B cell (primary cell): Measurements from ENCODE around the gene PGM5. TPM values are rescaled to one million over a fixed set of nuclear protein-coding genes. Genes with fewer than 3 reads are reported as not detected.

ENCODE experiments used
- ATAC-seq: fragments of 200-7000 bp; cut with Tn5 transposase; one replicate; pipeline ENCODE4 v1.10.0; 2021; ENCODE audit warnings: low read depth, mild to moderate bottlenecking, moderate number of reproducible peaks, moderate library complexity
- CTCF ChIA-PET: fragments of 350-600 bp; sonication (Branson Sonifier 250); formaldehyde crosslinking; loops from one replicate; lab custom pipeline; 2021; ENCODE audit warnings: antibody characterized with exemption, inconsistent platforms; lab: Charles Lee
- POLR2A ChIA-PET: fragments of 350-600 bp; sonication (Branson Sonifier 250); formaldehyde crosslinking; loops from one replicate; lab custom pipeline; 2021; ENCODE audit warnings: antibody characterized with exemption; lab: Charles Lee
- DNase-seq: peaks from one replicate; pipeline ENCODE4 v3.0.0; 2013
- H2AFZ ChIP-seq: 2 replicates; pipeline ENCODE4 v1.6.1; 2012; ENCODE audit warnings: mild to moderate bottlenecking, low read depth, low read length; ENCODE audit not compliant: insufficient read depth, poor library complexity, severe bottlenecking
- H3K27ac ChIP-seq, 2 donors: 1 replicate in 1 of 2; 2 replicates in 1 of 2; pipeline ENCODE4 v1.5.1; 2012 to 2013; ENCODE audit warnings: low read length in 2 of 2, mild to moderate bottlenecking in 2 of 2, moderate library complexity in 1 of 2
- H3K27me3 ChIP-seq, 4 experiments: fragments of 200-600 bp in 1 of 4; sonication (generic) in 1 of 4; replicated peaks in 1 of 4; 1 replicate in 2 of 4; 2 replicates in 2 of 4; pipeline versions ENCODE4 v1.6.1 to v1.7.0; 2013 to 2016; ENCODE audit warnings: low read length in 3 of 4, mild to moderate bottlenecking in 2 of 4, mixed read lengths in 1 of 4, moderate library complexity in 1 of 4; ENCODE audit not compliant: insufficient read depth in 4 of 4, control insufficient read depth in 3 of 4; ENCODE audit errors: control extremely low read depth in 1 of 4
- H3K36me3 ChIP-seq, 2 experiments: replicated peaks in 1 of 2; 1 replicate in 1 of 2; 2 replicates in 1 of 2; pipeline versions ENCODE4 v1.6.1 to v1.7.1; 2013; ENCODE audit warnings: low read length in 1 of 2; ENCODE audit not compliant: insufficient read depth in 2 of 2, control insufficient read depth in 1 of 2; ENCODE audit errors: control extremely low read depth in 1 of 2, extremely low read depth in 1 of 2
- H3K4me1 ChIP-seq, 2 donors: fragments of 200-600 bp in 1 of 2; sonication (generic) in 1 of 2; 1 replicate in 1 of 2; 2 replicates in 1 of 2; pipeline versions ENCODE4 v1.5.1 to v1.6.1; 2013 to 2017; ENCODE audit warnings: low read length in 2 of 2; ENCODE audit not compliant: control insufficient read depth in 2 of 2, insufficient read depth in 2 of 2
- H3K4me2 ChIP-seq: replicated peaks from 2 replicates; pipeline ENCODE3; 2012; ENCODE audit warnings: mild to moderate bottlenecking, low read depth, low read length; ENCODE audit not compliant: poor library complexity, severe bottlenecking
- H3K4me3 ChIP-seq, 5 experiments: fragments of 200-600 bp in 1 of 5; sonication (generic) in 1 of 5; 1 replicate in 3 of 5; 2 replicates in 2 of 5; pipeline versions ENCODE4 v1.5.1 to v1.7.0; 2011 to 2016; ENCODE audit warnings: low read length in 4 of 5, mild to moderate bottlenecking in 4 of 5, low read depth in 2 of 5, control low read depth in 1 of 5, moderate library complexity in 1 of 5; ENCODE audit not compliant: insufficient read depth in 1 of 5; ENCODE audit errors: control extremely low read depth in 1 of 5, extremely low read depth in 1 of 5
- H3K79me2 ChIP-seq: fragments of 200-600 bp; sonication (generic); one replicate; pipeline ENCODE4 v1.6.0; 2016; ENCODE audit warnings: low read length; ENCODE audit not compliant: control insufficient read depth, insufficient read depth
- H3K9ac ChIP-seq: fragments of 200-600 bp; sonication (generic); 2 replicates; pipeline ENCODE4 v1.6.1; 2017; ENCODE audit warnings: mild to moderate bottlenecking, low read length, moderate library complexity
- H3K9me3 ChIP-seq, 3 donors: one replicate each; pipeline versions ENCODE4 v1.6.1 to v1.7.1; 2013; ENCODE audit warnings: low read length in 2 of 3; ENCODE audit not compliant: control insufficient read depth in 2 of 3, insufficient read depth in 1 of 3; ENCODE audit errors: control extremely low read depth in 1 of 3
- H4K20me1 ChIP-seq: 2 replicates; pipeline ENCODE4 v1.6.0; 2012; ENCODE audit warnings: mild to moderate bottlenecking, low read length; ENCODE audit not compliant: insufficient read depth, control insufficient read depth, poor library complexity, severe bottlenecking
- H3K27ac Mint-ChIP-seq: one replicate; pipeline ENCODE4 v1.8.0; 2021; ENCODE audit warnings: mixed read lengths
- H3K27me3 Mint-ChIP-seq: one replicate; pipeline ENCODE4 v1.8.0; 2021; ENCODE audit warnings: mixed read lengths
- H3K4me1 Mint-ChIP-seq: one replicate; pipeline ENCODE4 v1.8.0; 2021; ENCODE audit warnings: mixed read lengths
- H3K4me3 Mint-ChIP-seq: one replicate; pipeline ENCODE4 v1.8.0; 2021; ENCODE audit warnings: mixed read lengths
- H3K9me3 Mint-ChIP-seq: one replicate; pipeline ENCODE4 v1.8.0; 2022; ENCODE audit warnings: mixed read lengths; ENCODE audit not compliant: insufficient read depth
- EZH2 ChIP-seq: IDR thresholded peaks from 2 replicates; pipeline ENCODE4 v1.6.1; 2012; ENCODE audit warnings: borderline replicate concordance, low read depth, mild to moderate bottlenecking, moderate library complexity, low read length; ENCODE audit not compliant: insufficient read depth, poor library complexity, severe bottlenecking
- WGBS: methylation state at CpG from one replicate; pipeline ENCODE4 v1.1.5; 2013; ENCODE audit warnings: missing lambda C conversion rate; ENCODE audit not compliant: insufficient coverage; 5-methylcytosine and 5-hydroxymethylcytosine counted together
- intact Hi-C: fragments of 100-400 bp; cut with micrococcal nuclease; formaldehyde crosslinking; loops from one replicate; pipeline ENCODE4 v1.10.0; 2022
- polyA plus RNA-seq: library from polyadenylated mRNA; depleted of rRNA; stranded (reverse); fragments of >200 nt; gene quantifications from 2 replicates; pipeline ENCODE4 v1.2.3, GENCODE V29; 2012
- total RNA-seq, 2 donors: library from RNA; stranded (reverse); fragments of 120-200 nt in 1 of 2; gene quantifications; 1 replicate in 1 of 2; 2 replicates in 1 of 2; pipeline versions ENCODE4 v1.2.3 to v1.2.4, GENCODE V29; 2013 to 2022
- TF ChIP-seq, protein P1 (sequence below): fragments of 200-600 bp; IDR thresholded peaks from one replicate; pipeline ENCODE4 v1.8.0; 2022; ENCODE audit warnings: antibody characterized with exemption, mild to moderate bottlenecking

PGM5 gene
- total and polyA plus RNA-seq, 2 donors (not counting 1 experiment from before 2014, with no cell fraction given): not detected

DNA sequence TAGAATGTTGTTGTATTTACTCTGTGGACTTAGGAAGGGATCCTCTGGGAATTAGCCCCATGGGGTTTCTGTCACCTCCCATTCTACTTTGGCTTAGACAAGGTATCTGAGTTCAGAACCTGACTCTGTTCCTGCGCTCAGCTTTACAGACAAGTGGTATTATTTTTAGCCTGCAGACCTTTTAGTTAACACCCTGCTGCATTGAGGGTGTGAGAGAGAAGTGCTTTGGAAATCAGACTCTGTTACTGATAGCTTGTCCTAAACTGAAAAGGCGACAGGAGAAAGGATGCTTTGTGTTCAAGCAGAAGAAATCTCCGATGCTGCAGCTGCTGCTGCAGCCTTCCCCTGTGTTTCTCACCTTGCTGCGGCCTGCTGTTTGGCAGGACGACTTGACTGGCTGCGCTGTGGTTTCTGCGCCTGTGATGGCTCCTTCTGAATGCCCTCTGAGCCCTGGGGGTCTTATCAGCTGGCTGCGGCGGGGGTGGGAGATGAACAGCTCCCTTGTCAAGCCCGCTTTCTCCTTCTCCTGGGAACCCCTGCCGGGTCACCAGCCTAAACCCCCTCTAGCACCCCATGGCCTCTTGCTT, 61.9 kb downstream of the PGM5 start:
- Histone ChIP-seq H3K4me2 (no peak overlapping the region), H3K36me3 (no peaks in the 10 kb centered on the region), H3K4me3 (no peak overlapping the region), H3K79me2 (no peaks in the 10 kb centered on the region), H3K27ac (no peak overlapping the region), H2AFZ (no peak overlapping the region), H3K9ac (no peak overlapping the region), H3K4me1 (no peaks in the 10 kb centered on the region), H3K27me3 (peaks cover 0 to 6% (median 0%) of the 10 kb centered on the region in 4 experiments), H3K9me3 (no peaks in the 10 kb centered on the region), H4K20me1 (no peaks in the 10 kb centered on the region)
- Mint-ChIP-seq H3K27me3 (peaks cover 33% of the 10 kb centered on the region), H3K27ac (no peak overlapping the region), H3K4me3 (no peak overlapping the region), H3K9me3 (no peaks in the 10 kb centered on the region), H3K4me1 (no peaks in the 10 kb centered on the region)
- no peak for DNase-seq
- ATAC-seq: no peak
- CTCF ChIA-PET: interaction anchor here (1.1 kb wide), 1 partner anchor 150 kb away, joined by 3 read pairs; no protein-coding TSS in a partner anchor
- no peak for TF ChIP-seq EZH2
- TF ChIP-seq, protein P1, sequence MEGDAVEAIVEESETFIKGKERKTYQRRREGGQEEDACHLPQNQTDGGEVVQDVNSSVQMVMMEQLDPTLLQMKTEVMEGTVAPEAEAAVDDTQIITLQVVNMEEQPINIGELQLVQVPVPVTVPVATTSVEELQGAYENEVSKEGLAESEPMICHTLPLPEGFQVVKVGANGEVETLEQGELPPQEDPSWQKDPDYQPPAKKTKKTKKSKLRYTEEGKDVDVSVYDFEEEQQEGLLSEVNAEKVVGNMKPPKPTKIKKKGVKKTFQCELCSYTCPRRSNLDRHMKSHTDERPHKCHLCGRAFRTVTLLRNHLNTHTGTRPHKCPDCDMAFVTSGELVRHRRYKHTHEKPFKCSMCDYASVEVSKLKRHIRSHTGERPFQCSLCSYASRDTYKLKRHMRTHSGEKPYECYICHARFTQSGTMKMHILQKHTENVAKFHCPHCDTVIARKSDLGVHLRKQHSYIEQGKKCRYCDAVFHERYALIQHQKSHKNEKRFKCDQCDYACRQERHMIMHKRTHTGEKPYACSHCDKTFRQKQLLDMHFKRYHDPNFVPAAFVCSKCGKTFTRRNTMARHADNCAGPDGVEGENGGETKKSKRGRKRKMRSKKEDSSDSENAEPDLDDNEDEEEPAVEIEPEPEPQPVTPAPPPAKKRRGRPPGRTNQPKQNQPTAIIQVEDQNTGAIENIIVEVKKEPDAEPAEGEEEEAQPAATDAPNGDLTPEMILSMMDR: no peak
- intact Hi-C loops: no loop called here
- POLR2A ChIA-PET: no interaction called here
- 94% methylated on average over 6 of the region's 11 CpGs for WGBS

DNA sequence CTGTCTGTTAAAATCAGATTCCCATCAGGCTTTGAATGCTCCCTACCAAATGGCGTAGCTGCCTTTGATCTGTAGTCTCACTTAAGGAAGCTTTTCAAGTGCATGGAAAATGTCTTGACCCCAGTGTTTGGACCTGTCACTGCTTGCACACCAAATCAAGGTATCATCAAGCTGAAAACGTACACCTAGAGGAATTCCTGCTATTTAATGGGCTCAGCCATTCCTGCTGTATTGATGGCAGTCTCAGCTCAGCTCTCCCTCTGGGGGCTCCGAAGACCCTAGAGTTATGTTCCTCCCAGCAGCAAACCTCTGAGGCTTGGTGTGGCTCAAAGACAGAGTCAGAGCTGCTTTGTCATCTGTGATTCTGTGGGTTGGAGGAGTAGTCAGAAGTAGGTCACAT, 63.5 kb downstream of the PGM5 start:
- H3K9me3 ChIP-seq: no peaks in the 10 kb centered on the region
- H3K4me1 Mint-ChIP-seq: no peaks in the 10 kb centered on the region
- ChIA-PET POLR2A (no interaction called here), CTCF (no interaction called here)
- no peak overlapping the region for H3K4me3 Mint-ChIP-seq
- H3K79me2 ChIP-seq: no peaks in the 10 kb centered on the region
- no peak overlapping the region for H2AFZ ChIP-seq
- H4K20me1 ChIP-seq: no peaks in the 10 kb centered on the region
- intact Hi-C loops: no loop called here
- H3K27me3 ChIP-seq: peaks cover 0 to 6% (median 0%) of the 10 kb centered on the region in 4 experiments
- WGBS: 87% methylated on average over 3 of the region's 3 CpGs
- H3K27ac ChIP-seq: no peak overlapping the region
- no peak for DNase-seq
- no peak overlapping the region for H3K4me3 ChIP-seq
- H3K4me1 ChIP-seq: no peaks in the 10 kb centered on the region
- no peak for ATAC-seq
- H3K27me3 Mint-ChIP-seq: peaks cover 44% of the 10 kb centered on the region
- H3K9me3 Mint-ChIP-seq: no peaks in the 10 kb centered on the region
- no peak overlapping the region for H3K27ac Mint-ChIP-seq
- H3K9ac ChIP-seq: no peak overlapping the region
- no peak for TF ChIP-seq EZH2
- TF ChIP-seq, protein P1: no peak
- no peak overlapping the region for H3K4me2 ChIP-seq
- H3K36me3 ChIP-seq: no peaks in the 10 kb centered on the region
